ACC112 (cell line): Measurements from ENCODE around the gene CFDP1.
A peak's percentile ranks its signal among the peaks of the same experiment; 100 is the strongest.
"Not testable (repeated sequence)": the region's sequence is repeated elsewhere in the genome, so short reads cannot be mapped to it uniquely, and the experiment has no call there.

Source experiments
- H2AFZ ChIP-seq: fragments of 200-600 bp; sonication (generic); one replicate; pipeline ENCODE4 v1.6.0; 2017; ENCODE audit warnings: antibody characterized with exemption, low read length; ENCODE audit not compliant: unreplicated experiment
- H3K27ac ChIP-seq: fragments of 200-600 bp; sonication (generic); 2 replicates; pipeline ENCODE4 v1.5.1; 2014; ENCODE audit warnings: low read depth, mild to moderate bottlenecking, antibody characterized with exemption, low read length, moderate library complexity
- H3K27me3 ChIP-seq: fragments of 200-600 bp; sonication (generic); 2 replicates; pipeline ENCODE4 v1.6.1; 2014; ENCODE audit warnings: mild to moderate bottlenecking, antibody characterized with exemption, low read length, moderate library complexity, mixed read lengths; ENCODE audit not compliant: insufficient read depth
- H3K36me3 ChIP-seq: fragments of 200-600 bp; sonication (generic); 2 replicates; pipeline ENCODE4 v1.6.1; 2016; ENCODE audit warnings: mild to moderate bottlenecking, antibody characterized with exemption, low read length, moderate library complexity, mixed read lengths; ENCODE audit not compliant: insufficient read depth
- H3K4me1 ChIP-seq: fragments of 200-600 bp; sonication (generic); one replicate; pipeline ENCODE4 v1.6.1; 2016; ENCODE audit warnings: low read length, mixed read lengths; ENCODE audit not compliant: insufficient read depth, unreplicated experiment, control insufficient read depth
- H3K4me3 ChIP-seq: fragments of 200-600 bp; sonication (generic); 2 replicates; pipeline ENCODE4 v1.5.1; 2014; ENCODE audit warnings: mild to moderate bottlenecking, low read depth, low read length
- H3K79me2 ChIP-seq: fragments of 200-600 bp; sonication (generic); one replicate; pipeline ENCODE4 v1.6.0; 2016; ENCODE audit warnings: low read length; ENCODE audit not compliant: control insufficient read depth, unreplicated experiment, insufficient read depth

The CFDP1 gene

DNA sequence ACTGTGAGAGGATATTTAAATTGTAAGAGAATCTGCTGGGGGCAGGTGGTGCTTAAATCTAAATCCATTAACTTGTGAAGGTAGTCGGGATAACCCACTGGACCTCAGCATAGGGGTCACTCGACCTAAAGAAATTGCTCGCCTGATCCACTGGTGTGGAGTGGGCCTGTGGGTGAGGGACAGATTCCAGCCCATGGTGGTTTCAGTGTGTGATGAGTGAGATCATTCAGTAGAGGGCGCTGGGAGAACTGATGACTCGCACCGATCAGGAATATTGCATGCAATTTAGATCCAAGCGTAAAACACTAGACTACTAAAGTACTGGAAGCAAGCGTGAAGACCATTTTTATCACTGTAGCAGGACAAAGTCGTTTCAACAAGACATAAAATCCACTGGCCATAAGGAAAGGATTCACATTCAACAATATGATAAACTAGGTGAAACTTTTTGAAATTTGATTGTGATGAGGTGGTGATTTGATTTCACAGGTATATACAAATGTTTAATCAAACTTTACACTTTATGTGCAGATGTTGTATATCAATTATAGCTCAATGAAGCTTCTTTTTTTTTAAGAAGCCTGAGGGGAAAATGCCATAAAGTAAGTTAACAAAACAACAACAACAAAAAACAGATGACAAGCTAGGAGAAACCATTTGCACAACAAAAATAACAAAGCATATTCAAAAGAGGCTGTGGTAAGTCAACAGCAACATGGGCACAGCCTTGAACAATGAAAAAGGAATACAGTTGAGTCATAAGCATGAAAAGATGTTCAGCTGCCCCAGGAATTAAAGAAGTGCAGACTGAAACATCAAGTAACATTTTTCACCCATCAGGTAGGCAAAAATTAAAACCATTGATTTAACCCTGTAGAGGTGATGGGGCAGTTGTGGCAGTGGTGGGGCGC lies 38.7 kb upstream of the CFDP1 start:
- no peak overlapping the region for H3K27ac ChIP-seq
- H3K4me3 ChIP-seq: no peak overlapping the region
- no peaks in the 10 kb centered on the region for H3K36me3 ChIP-seq
- H2AFZ ChIP-seq: no peak overlapping the region
- no peaks in the 10 kb centered on the region for H3K79me2 ChIP-seq
- H3K4me1 ChIP-seq: no peaks in the 10 kb centered on the region
- no peaks in the 10 kb centered on the region for H3K27me3 ChIP-seq

DNA sequence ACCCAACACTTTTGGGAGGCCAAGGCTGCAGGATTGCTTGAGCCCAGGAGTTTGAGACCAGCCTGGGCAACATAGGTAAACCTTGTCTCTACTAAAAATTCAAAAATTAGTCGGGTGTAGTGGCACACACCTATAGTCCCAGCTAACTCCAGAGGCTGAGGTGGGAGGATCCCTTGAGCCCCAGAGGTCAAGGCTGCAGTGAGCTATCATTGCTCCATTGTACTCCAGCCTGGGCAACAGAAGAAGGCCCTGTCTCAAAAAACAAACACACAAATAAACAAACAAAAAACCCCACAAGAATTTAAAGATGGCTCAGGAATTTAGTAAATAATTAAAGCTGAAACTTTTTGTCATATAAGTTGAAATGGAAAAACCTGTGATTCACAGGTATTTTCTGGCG lies 33.5 kb upstream of the CFDP1 start:
- Histone ChIP-seq H3K4me3 (no peak overlapping the region), H3K4me1 (peaks cover 5% of the 10 kb centered on the region), H3K79me2 (peaks cover 23% of the 10 kb centered on the region), H2AFZ (no peak overlapping the region), H3K36me3 (no peaks in the 10 kb centered on the region), H3K27me3 (no peaks in the 10 kb centered on the region), H3K27ac (no peak overlapping the region)

DNA sequence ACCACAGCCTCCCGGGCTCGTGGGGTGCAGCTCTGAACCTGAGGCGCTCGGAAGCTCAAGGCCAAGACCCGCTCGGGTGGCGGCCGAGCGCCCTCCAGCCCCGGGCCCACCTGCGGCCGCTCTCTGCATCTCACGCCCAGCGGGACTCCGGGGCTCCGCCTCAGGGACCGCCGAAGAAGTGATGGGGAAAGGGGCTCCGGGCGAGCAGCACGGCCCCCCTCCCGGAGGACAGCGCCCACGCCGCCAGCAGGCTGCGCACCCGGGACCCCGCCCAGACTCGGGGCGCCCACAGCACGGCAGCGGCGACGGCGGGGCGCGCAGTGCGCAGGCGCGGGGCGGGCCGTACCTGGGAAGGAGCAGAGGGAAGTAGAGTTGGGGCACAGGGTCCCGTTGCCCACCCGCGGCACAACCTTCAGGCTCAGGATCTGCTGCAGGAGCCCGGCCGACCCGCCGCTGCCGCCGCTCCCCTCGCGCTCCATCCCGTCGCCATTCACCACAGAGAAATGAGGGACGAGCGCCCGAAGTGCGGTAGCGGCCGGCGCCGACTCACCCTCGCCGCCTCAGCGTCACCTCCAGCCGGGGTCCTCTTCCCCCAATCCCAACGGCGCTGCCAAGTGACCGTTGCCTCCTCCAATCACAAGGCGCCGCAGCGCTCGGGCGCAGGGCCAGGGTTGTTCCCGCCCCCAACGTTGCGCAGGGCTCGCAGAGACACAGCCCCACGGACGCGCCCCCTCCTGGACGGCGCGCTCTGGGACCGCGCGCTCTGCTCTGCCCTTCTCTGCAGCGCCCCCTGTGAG lies 31.0 kb upstream of the CFDP1 start, which contains the start of gene TMEM170A:
Gene TMEM170A (minus strand): TSS at position 568 of the 797 bp plus-strand sequence. CDS start 89 bp downstream, at position 479.
- Histone ChIP-seq H2AFZ (peak within 1 kb of the TSS; percentile 89), H3K27ac (peak within 1 kb of the TSS; percentile 67), H3K79me2 (peaks cover 48% of the 10 kb centered on the region), H3K27me3 (no peaks in the 10 kb centered on the region), H3K4me1 (peaks cover 5% of the 10 kb centered on the region), H3K4me3 (peak within 1 kb of the TSS; percentile 94), H3K36me3 (no peaks in the 10 kb centered on the region)

DNA sequence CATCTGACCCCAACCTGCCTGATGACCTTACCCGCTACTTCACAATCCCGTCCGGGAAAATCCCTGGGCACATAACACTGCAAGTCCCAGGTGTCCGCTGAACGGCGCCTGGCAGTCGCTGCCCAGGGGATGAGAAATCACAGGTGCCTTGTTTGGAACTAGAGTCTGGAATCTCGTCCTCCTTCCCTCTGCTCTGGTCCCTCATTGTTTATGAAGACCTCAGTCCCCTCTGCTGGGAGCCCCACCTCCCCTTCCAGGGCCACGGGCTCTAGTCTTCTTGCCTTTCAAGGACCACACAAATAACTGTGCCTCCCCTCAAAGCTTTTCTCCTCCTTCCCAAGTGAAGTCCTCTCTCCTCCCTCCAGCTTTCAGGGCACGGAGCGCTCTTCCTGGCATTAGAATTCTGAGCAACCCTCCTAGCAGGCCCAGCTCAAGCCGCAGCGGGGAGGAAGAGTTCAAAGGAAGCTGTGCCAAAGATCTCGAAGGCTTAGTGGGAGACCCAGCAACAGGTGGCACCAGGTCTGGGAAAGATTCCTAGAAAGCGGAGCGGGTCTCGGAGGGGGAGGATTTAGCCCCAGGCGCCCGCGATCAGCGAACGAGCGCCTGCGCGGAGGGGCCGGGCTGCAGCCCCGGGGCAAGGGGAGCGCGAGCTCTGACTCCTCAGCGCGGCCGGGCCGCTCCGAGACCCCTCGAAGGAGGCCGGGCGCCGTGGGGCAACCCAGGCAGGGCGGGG lies 30.3 kb upstream of the CFDP1 start:
- H3K79me2 ChIP-seq: peaks cover 53% of the 10 kb centered on the region
- not testable (repeated sequence) for H3K36me3 ChIP-seq, H3K27me3 ChIP-seq, H3K27ac ChIP-seq, H3K4me1 ChIP-seq
- peak overlapping the region; percentile 94 for H3K4me3 ChIP-seq
- H2AFZ ChIP-seq: peak overlapping the region; percentile 89

DNA sequence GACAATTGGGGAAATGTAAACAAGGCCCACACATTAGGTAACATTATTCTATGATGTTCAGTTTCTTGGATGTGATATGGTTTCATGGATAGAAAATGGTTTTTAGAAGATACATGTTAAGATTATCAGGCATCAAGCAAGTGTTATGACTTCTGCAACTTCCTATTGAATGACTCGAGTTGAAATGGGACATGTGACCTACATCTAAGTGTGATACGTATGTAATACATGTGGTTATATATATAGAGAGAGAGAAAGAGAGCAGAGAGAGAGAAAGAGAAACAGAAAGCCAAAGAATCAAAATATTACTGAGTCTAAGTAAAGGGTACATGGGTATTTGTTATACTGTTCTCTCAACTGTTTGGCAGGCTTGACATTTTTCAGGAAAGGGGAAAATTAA lies 29.5 kb upstream of the CFDP1 start:
- H3K4me1 ChIP-seq: peaks cover 5% of the 10 kb centered on the region
- no peak overlapping the region for H2AFZ ChIP-seq
- H3K27me3 ChIP-seq: no peaks in the 10 kb centered on the region
- H3K27ac ChIP-seq: no peak overlapping the region
- no peaks in the 10 kb centered on the region for H3K36me3 ChIP-seq
- H3K79me2 ChIP-seq: peaks cover 60% of the 10 kb centered on the region
- peak overlapping the region; percentile 94 for H3K4me3 ChIP-seq

DNA sequence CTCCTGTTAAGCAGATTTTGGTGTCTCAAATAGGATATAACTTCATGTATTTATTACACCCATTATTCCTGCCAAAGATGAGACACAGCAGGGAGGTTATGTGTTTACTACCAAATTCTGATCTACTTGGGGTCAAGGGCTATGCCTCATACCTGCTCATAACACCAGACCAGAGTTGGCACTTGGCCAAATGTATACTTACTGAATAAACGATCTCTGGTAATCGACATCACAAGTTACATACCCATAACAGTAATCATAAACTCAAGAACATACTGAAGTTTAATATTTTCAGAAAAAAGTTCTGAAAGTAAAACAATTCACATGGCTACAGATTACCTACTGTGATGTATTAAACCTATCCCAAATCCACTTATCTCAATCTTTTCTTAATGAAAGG lies 28.3 kb upstream of the CFDP1 start:
- Histone ChIP-seq H2AFZ (no peak overlapping the region), H3K27ac (no peak overlapping the region), H3K4me3 (no peak overlapping the region), H3K79me2 (peaks cover 71% of the 10 kb centered on the region), H3K36me3 (no peaks in the 10 kb centered on the region), H3K27me3 (no peaks in the 10 kb centered on the region), H3K4me1 (peaks cover 5% of the 10 kb centered on the region)

DNA sequence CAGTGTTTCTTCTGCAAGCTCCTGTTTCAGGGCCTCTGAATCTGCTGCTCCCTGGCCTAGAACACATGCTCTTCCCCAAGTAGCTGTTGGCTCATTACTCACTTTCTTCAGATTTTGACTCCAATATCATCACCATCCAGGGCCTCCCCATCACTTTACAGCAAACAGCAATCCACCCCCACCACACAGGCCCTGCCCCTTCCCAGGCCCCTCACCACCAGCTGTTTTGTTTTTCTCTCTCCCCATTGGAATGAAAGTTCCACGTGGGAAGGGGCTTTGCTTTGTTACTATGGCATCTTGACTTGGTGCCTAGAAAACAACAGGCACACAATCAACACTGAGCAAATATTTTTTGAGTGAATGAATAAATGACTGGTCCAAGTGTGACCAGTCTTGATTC lies 27.1 kb upstream of the CFDP1 start:
- Histone ChIP-seq H3K4me3 (no peak overlapping the region), H3K36me3 (no peaks in the 10 kb centered on the region), H3K27ac (no peak overlapping the region), H3K27me3 (no peaks in the 10 kb centered on the region), H3K4me1 (peaks cover 5% of the 10 kb centered on the region), H2AFZ (no peak overlapping the region), H3K79me2 (peaks cover 79% of the 10 kb centered on the region)

DNA sequence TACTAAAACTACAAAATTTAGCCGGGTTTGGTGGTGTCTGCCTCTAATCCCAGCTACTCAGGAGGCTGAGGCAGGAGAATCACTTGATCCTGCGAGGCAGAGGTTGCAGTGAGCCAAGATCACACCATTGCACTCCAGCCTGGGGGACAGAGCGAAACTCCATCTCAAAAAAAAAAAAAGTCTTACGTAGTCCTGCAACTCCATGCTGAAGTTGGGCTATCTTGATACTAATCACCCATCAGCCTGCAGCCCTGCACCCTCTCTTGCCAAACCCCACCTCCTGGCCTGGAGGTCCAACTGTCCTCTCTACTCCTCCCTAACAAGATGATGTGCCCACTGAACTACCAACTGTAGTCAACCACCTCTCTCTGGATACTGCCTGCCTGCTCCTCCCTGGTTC lies 26.4 kb upstream of the CFDP1 start:
- Histone ChIP-seq H3K79me2 (peaks cover 85% of the 10 kb centered on the region), H3K4me1 (peaks cover 5% of the 10 kb centered on the region), H2AFZ (no peak overlapping the region), H3K36me3 (no peaks in the 10 kb centered on the region), H3K27me3 (no peaks in the 10 kb centered on the region), H3K4me3 (no peak overlapping the region), H3K27ac (no peak overlapping the region)

DNA sequence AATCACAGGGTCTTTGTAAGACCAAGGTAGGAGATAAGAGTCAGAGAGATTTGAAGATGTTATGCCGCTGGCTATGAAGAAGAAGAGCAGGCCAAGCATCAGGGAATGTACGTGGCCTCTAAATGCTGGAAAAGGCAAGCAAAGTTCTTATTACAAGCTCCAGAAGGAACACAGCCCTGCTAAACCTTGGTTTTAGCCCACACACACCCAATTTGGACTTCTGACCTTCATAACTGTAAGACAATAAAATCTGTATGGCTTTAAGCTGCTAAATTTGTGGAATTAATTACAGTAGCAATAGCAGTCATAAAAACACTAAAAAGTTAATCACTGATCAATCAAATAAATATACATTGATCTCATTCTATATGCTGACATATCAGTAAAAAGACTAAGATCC lies 25.1 kb upstream of the CFDP1 start:
- Histone ChIP-seq H3K4me3 (no peak overlapping the region), H2AFZ (no peak overlapping the region), H3K36me3 (no peaks in the 10 kb centered on the region), H3K27ac (no peak overlapping the region), H3K4me1 (peaks cover 5% of the 10 kb centered on the region), H3K79me2 (peaks cover 87% of the 10 kb centered on the region), H3K27me3 (no peaks in the 10 kb centered on the region)

DNA sequence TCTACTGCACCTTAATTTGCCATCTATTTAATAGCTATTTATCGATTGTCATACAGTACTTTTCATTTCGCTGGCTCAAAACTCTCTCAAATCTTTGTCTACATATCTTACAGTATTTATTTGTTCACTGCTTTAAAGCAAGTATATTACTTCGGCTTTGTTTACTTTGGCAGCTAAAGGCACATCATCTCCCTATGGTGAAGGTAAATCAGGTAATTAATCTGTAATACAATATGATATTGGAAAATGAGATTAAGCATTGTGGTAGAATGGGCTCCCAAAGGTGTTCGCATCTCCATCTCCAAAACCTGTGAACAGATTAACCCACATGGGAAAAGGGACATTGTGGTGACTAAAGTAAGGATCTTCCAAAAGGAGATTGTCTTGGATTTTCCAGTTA lies 24.7 kb upstream of the CFDP1 start:
- H3K4me1 ChIP-seq: peaks cover 4% of the 10 kb centered on the region
- H3K36me3 ChIP-seq: no peaks in the 10 kb centered on the region
- H3K27ac ChIP-seq: no peak overlapping the region
- no peak overlapping the region for H2AFZ ChIP-seq
- H3K79me2 ChIP-seq: peaks cover 85% of the 10 kb centered on the region
- H3K4me3 ChIP-seq: no peak overlapping the region
- no peaks in the 10 kb centered on the region for H3K27me3 ChIP-seq
